GM19035 (cell line): Measurements from ENCODE around the gene NDRG4.

Experiments
- ATAC-seq: cut with Tn5 transposase; IDR thresholded peaks from one replicate; pipeline ENCODE4 v1.9.1; 2021; ENCODE audit not compliant: unreplicated experiment

The NDRG4 gene, protein sequence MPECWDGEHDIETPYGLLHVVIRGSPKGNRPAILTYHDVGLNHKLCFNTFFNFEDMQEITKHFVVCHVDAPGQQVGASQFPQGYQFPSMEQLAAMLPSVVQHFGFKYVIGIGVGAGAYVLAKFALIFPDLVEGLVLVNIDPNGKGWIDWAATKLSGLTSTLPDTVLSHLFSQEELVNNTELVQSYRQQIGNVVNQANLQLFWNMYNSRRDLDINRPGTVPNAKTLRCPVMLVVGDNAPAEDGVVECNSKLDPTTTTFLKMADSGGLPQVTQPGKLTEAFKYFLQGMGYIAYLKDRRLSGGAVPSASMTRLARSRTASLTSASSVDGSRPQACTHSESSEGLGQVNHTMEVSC

DNA sequence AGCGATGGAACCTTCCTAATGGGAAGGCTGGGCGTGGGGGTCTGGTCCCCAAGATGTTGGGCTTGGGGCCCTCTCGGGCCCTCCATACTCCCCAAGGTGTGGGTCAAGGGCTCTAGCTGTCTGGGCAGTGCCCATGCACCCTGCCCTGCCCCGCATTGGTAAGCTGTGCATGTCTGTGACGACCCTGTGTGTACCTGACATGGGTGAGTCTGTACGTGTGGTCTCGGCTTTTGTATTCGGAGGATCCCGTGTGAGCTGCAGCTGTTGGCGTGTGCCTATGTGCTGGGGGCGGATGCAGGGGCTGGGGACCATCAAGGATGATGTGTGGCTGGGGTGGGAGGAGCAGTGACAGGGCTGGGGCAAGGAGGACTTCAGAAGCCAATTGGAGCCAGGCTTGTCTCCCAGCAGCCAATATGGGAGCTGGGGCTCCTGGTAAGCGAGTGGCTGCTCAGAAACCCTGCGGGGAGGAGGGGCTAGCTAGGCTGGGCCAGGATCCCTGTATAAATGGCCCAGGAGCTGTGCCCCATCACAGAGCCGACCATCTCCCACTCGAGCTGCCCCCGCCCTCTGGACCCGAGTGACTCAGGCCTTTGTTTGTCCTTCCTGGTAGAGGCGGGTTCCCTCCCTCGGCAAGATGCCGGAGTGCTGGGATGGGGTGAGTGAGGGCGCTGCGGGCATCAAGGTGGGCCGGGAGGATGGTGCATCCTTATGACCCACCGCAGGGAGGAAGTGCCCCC, at the start of gene NDRG4:
TSS of gene NDRG4 (plus strand) at position 529 of the 737 bp plus-strand sequence. CDS start at position 635, 106 bp downstream.
- ATAC-seq = peak; percentile 58

DNA sequence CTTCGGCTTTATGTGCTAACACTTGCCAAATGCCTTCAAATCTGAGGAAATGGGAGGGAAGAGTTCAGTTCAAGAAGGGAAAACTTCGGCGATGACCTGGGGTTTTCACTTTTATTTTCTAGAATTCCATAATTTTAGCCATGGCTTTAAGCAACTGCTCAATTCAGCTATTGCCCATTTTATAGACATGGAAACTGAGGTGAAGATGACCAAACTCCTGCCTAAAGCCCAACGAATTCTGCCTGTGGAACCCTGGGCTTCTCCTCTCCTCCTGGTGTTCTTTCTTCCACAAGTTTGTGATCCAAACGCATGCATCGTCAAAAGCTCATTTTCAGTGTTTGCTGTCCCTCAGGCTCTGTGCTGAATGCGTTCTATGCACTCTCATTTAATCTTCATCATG, 49.4 kb upstream of the NDRG4 start:
- ATAC-seq = no peak

DNA sequence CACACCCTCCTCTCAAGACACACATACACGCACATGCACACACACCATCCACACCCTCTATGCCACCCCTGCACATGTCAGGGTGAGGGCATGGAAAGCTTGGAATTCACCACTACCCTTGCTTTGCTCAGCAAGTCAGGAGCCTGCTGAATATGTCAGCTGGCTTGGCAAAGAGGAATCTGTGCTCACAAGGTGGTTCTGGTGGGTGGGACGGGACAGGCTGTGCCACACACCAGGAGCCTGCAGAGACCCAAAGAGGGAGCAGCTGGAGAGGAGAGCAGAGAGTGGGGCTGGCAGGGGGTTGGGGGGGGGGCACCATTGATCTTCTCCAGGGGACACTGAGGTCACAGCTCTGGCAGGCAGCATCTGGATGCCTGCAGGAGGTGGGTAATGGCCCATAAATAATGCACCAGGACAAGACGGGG, 48.7 kb upstream of the NDRG4 start:
- ATAC-seq = no peak

DNA sequence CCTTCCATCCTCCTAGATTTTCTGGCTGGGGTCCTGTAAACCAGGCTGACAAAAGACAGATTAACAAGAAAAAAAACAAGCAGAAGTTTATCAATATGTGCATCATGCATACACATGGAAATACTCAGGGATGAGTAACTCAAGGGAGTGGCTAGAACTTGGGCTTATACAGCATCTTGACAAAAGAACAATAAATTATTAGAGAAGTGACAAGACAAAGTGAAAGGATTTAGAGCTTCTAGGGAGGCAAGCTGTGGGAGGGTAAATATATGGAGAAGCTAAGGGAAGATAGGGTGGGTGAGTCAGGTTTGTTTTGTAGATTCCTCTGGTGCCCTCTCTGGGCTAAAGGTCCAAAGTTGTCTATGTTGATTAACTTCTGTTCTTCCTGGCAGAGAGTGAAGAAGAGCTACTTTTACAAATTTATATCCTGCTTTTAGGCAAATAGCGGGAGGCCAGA, 48.0 kb upstream of the NDRG4 start:
- no peak for ATAC-seq

DNA sequence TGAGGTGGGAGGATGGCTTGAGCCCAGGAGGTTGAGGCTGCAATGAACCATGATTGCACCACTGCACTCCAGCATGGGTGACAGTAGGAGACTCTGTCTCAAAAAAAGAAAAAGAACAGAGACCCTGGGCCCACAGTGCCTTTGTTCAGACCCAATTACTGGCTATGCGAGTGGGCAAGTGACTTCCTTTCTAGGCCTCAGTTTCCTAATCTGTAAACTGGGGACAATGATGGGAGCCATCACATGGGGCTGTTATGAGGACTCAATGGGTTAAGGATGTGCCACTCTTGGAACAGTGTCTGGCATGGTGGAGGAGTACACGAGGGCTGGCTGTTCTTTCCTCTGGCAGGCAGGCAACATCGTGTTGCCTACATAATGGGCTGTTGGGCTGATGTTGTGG, 47.3 kb upstream of the NDRG4 start:
- ATAC-seq = no peak

DNA sequence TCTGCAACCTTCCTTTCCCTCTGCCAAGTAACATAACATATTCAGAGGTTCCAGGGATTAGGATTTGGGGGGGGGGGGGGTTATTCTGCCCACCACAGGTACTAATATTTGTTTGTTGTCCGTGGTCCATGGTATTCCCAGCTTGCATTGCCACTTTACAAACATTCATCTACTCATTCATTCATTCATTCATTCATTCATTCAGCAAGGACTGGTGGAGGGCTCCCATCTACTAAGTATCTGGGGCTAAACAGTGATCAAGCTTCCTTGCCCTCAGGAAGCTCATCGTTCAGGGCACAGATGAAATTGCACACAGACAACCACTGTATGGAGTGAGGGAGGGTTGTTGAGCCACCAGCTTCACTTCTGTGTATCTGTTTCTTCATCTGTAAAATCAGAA, 45.8 kb upstream of the NDRG4 start:
- ATAC-seq = no peak

DNA sequence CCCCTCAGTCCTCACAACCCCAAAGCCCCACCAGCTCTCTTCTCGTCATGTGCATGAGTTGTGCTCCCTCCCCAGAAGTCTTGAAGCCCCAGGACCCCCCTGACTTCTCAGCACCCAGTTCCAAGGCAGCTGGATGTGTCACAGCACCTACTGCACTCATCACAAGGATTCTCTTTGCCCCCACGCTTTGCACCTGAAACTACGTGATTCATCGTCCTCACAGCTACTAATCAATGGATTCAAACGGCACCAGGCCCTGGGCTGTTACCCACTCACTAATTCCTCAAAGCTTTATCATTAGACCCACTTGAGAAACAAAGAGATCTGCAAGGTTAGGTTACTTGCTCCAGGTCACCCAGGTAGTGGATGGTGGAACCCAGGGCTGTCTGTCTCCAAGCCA, 45.1 kb upstream of the NDRG4 start:
- no peak for ATAC-seq

DNA sequence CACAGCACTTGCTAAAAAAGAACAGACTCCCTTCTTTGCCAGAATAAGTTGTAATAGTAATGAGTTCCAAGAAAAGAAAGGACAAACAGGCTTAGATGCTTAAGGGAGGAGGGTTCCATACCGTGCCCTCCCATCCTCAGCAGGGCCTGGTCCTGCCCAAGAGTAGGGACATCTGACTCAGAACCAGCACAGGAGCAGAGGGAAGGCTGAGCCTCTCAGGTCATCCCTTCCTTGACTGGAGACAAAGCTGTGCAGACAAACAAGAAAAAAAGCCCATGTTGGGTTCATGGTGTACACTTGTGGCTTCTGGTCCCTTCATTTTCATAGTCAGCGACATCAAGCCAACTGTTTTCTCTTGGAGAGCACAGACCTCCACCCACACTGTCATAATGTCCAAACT, 44.2 kb upstream of the NDRG4 start:
- ATAC-seq = no peak

DNA sequence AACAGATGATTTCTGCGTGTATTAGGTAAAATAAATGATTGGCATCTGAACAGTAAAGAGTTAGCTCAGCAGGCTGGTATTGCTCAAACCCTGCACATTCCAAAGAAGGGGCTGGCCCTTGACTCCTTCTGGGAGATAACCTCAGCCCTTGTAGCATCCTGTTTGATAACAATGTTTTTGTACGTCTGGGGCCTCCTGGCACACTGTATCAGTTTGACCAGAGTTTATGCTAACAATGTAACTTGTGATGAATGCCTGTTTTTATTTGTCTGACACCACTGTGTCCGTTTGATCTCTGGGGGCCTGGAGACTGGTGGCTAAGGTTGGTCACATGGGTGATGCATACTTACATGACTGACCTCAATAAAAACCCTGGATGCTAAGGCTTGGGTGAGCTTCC, 43.8 kb upstream of the NDRG4 start:
- ATAC-seq = no peak

DNA sequence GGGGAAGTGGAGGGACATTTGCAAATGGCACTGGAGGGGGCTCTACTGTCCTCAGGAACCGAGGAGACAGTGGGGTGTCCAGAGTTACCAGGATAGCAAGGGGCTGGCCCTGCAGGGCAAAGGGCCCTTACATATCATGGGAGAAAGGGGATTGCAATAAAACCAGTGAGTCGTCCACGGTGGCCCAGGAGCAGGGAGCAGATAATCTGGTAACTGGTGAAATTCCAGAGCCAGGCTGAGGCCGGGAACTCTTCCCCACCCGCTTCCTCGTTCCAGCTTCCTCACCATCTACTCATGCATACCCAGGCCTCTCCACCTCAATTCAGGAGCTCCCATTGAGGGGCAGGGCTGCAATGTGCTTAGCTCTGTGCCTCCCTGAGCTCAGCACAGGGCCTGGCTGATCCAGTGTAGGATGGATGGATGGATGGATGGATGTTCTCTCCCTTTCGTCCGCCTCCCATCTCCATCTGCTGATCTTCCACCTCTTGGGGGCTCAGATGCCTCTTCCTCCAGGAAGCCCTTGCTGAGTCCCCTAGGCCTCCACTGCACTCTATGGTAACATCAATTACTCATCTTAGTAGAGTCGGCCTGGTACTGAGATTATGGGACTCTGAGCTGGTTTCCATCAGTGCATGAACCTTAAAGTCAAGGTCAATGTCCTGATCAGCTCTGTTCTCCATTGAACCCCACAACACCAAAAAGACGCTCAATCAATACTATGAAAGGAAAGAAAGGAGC, 41.2 kb upstream of the NDRG4 start:
- ATAC-seq = no peak

DNA sequence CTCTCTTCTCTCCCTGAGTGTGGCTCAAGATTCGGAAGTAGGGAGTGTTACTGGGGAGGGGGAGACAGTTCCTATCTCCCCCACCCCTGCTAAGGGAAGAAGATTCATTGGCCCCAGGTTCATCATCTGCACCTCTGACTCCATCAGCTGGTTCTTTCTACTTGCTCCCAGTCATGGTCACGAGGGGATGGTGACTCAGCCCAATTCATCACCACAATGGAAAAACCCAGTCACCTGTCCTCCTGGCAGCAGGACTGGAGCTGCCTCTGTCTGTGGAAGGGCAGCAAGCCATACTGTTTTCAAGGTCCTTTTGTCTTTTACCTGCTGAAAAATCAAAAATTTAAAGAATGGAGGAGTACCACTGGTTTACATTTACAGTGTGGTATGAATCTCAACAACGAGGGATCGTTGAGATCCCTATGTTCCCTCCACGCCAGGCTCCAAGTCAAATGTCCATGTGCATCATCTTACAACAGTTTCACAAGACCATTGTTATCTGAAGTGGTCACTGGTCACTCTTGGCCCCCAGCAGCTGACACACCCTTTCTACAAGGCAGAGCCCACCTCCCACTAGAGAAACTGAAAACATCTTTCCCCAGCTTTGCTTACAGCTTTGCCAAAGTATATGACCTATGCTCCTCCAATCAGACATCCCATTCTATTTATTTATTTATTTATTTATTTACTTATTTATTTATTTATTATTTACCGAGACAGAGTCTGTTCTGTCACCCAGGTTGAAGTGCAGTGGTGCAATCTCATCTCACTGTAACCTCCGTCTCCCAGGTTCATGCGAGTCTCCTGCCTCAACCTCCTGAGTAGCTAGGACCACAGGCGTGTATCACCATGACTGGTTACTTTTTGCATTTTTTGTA, 40.4 kb upstream of the NDRG4 start:
- ATAC-seq = no peak

DNA sequence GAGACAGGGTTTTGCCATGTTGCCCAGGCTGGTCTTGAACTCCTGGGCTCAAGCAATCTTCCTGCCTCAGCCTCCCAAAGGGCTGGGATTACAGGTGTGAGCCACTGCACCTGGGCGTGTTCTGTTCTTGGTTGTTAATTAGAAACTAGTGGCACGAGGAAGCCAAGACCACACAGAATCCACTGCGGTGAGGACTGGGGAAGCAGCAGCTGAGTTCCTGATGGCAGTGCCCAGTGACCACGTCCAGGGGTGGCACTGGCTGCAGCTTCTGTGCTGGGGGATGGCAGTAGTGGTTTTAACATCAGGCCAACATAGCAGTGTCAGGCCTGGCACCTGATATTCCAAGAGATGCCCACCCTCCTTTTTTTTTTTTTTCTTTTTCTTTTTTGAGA, 39.7 kb upstream of the NDRG4 start:
- ATAC-seq = no peak

DNA sequence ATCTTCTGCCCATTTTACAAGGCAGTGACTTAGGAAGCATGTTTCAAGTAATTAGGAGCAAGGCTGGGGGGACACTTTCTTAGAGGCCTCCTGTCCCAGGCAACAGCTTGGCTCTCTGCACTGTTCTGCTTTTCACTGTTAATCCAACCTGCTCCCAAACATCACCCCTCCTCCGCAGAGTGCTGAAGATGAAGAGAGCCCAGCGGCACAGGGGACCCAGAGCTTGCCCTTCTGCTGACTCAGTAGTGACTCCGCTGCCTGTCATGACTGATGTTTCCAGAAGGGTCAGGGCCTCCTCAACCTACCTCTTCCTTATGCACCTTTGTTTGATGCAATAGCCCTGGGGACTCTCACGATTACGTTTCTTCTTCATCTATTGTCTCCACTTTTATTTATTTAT, 38.9 kb upstream of the NDRG4 start:
- ATAC-seq = no peak

DNA sequence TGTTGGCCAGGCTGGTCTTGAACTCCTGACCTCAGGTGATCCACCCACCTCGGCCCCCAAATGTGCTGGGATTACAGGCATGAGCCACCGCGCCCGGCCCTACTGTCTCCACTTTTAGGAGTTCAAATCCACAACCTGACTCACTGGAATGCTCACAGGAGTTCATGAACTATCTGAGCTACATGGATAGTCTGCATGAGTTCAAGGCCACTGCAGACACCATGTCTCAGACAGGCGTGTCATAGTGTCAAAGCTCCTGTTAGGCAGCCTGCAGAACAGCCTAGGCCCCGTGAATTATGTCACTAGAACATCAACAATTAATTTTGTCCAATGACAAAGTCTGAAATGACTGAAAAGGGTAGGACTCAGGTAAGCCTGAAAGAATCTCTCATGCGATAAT, 38.3 kb upstream of the NDRG4 start:
- ATAC-seq = no peak

DNA sequence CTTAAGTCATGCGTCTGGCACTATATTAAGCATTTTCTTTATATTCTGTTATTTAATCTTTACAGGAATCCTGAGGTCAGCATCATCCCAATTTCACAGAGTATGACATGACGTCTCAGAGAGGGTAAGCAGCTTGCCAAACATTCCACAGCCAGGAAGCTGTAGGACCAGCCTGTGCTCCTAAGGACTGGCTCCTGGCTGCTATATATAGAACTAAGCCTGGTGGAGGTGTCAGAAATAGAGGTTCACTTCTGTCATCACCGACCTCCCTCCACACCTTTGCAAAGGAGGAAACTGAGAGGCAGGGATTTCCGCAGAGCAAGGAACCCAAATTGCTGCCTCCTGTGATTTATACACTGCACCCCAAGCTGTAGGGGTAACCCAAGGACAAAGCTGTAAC, 37.9 kb upstream of the NDRG4 start:
- ATAC-seq = no peak

DNA sequence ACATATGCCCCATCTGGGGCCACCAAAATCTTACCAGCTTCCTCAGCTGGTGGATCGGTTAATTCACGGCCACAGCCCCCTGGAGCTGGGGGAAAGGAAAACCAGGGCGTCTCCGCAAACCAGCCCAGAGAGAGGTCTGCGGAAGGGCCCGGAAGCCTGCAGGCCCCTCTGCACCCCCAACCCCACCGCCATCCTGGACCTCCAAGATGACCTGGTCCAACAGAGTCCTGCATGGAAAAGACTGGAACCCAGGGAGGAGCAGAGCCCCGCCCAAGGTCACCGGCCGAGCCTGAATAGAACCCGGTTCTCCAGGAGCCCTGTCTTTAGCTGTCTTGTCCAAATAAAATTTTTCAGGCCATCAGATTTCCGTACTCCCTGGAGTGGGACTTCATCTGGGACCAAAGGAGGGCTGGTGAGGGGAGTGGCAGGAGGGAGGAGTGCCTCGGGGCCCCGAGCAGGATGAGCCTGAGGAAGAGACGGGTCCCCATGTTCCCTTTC, 37.4 kb upstream of the NDRG4 start:
- ATAC-seq = no peak

DNA sequence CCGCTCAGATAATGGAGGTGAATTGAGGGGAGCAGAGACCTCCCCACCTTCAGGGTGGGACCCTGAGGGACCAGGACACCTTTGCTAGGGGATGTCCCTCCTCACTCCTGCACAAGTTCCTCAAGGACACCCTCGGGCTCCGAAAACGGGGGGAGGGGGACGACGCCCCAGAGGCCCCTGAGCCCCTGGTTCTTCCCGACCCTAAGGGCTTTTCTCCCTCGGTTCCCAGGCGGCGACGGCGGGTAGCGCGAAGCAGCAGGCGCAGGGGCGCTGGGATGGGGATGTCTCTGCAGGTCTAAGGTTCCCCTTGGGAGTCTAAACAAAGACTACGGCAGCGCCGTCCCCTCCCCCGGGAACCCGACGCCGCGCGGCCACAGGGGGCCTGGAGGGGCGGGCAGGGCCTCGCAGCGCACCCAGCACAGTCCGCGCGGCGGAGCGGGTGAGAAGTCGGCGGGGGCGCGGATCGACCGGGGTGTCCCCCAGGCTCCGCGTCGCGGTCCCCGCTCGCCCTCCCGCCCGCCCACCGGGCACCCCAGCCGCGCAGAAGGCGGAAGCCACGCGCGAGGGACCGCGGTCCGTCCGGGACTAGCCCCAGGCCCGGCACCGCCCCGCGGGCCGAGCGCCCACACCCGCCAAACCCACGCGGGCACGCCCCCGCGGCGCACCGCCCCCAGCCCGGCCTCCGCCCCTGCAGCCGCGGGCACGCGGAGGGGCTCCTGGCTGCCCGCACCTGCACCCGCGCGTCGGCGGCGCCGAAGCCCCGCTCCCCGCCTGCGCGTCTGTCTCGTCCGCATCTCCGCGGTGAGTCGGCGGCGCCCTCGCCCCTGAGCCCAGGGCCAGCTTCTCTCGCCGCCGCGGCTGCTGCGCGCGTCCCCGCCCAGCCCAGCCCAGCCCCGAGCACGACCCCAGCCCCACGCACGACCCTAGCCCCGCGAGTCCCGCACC, 36.7 kb upstream of the NDRG4 start:
- no peak for ATAC-seq

DNA sequence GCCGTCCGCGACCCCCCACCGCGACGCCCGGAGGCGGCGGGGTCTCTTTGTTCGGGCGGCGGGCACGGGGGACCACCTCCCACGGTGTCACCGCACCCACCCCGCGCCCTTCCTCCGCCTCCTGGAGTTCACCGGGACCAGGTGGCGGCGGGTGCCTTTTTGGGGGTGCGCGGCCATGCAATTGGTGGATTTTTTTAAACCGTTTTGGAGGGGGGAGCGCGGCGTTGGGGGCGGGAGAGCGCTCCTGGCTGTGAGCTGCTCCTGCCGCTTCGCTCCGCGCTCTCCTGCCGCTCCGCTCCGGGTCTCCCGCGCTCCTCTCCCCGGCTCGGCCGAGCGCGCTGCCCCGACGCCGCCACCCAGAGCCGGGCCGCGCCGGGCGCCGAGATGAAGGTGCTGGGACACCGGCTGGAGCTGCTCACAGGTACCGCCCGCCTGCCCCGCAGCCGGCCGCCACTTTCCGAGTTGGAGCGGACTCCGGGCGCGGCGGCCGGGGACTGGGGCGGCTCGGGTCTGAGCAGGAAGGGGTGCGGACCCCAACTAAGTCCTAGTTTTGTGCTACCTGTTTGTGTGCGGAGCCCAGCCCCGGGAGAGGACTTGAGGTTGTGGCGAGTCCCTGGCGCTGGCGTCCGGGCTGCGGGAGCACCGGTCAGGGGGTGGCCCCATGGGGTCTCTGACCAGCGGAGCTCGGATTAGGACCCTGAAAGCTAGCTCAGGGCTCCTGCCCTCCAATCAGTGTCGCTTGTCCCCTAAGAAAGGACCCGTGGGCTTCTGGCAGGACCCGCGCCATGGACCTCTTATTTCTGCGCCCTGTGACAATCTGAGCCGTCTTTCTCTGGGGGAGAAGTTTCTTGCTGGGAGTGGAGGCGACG, 35.7 kb upstream of the NDRG4 start:
- no peak for ATAC-seq
